Endothelial cell (in vitro differentiated cells): Measurements from ENCODE around the gene LRP3. TPM values are rescaled to one million over a fixed set of nuclear protein-coding genes. Genes with fewer than 3 reads are reported as not detected.
"Not testable (repeated sequence)": the region's sequence is repeated elsewhere in the genome, so short reads cannot be mapped to it uniquely, and the experiment has no call there.

Source experiments
- DNase-seq: peaks from one replicate; pipeline ENCODE4 v3.0.0; 2021; ENCODE audit warnings: low spot score
- H3K27ac Mint-ChIP-seq: one replicate; pipeline ENCODE4 v1.8.0; 2021; ENCODE audit warnings: mixed read lengths, inconsistent platforms; ENCODE audit not compliant: unreplicated experiment
- H3K27me3 Mint-ChIP-seq: one replicate; pipeline ENCODE4 v1.8.0; 2021; ENCODE audit warnings: mild to moderate bottlenecking, moderate library complexity, mixed read lengths, inconsistent platforms; ENCODE audit not compliant: unreplicated experiment
- H3K36me3 Mint-ChIP-seq: one replicate; pipeline ENCODE4 v1.8.0; 2021; ENCODE audit warnings: mild to moderate bottlenecking, low read depth, mixed read lengths, inconsistent platforms; ENCODE audit not compliant: unreplicated experiment
- H3K4me1 Mint-ChIP-seq: one replicate; pipeline ENCODE4 v1.8.0; 2021; ENCODE audit warnings: mild to moderate bottlenecking, mixed read lengths, inconsistent platforms; ENCODE audit not compliant: unreplicated experiment
- H3K4me3 Mint-ChIP-seq: one replicate; pipeline ENCODE4 v1.8.0; 2021; ENCODE audit warnings: mild to moderate bottlenecking, mixed read lengths, inconsistent platforms; ENCODE audit not compliant: unreplicated experiment
- H3K9me3 Mint-ChIP-seq: one replicate; pipeline ENCODE4 v1.8.0; 2021; ENCODE audit warnings: mixed read lengths, inconsistent platforms; ENCODE audit not compliant: unreplicated experiment
- CTCF ChIP-seq: fragments of 200-600 bp; sonication (generic); IDR thresholded peaks from one replicate; pipeline ENCODE4 v1.5.0; 2021; ENCODE audit warnings: antibody characterized with exemption; ENCODE audit not compliant: unreplicated experiment
- total RNA-seq: library from RNA; stranded (reverse); fragmentation: NEBNext Ultra II Directional; extraction: Animal tissue kit (Norgen Biotek cat#: 25700); gene quantifications from one replicate; pipeline ENCODE4 v1.2.1, GENCODE V29; 2021; ENCODE audit not compliant: unreplicated experiment

Gene LRP3
- total RNA-seq, 1 donor from 2014 or later: 5.4 TPM

GRCh38 chr19:33220115-33220514 is 26.0 kb downstream of the LRP3 start:
- H3K4me1 Mint-ChIP-seq: peaks cover 3% of the 10 kb centered on the region
- no peak overlapping the region for H3K27ac Mint-ChIP-seq
- no peaks in the 10 kb centered on the region for H3K36me3 Mint-ChIP-seq
- H3K27me3 Mint-ChIP-seq: peaks cover 13% of the 10 kb centered on the region
- no peak overlapping the region for H3K4me3 Mint-ChIP-seq
- DNase-seq: no peak
- TF ChIP-seq CTCF: no peak
- H3K9me3 Mint-ChIP-seq: no peaks in the 10 kb centered on the region

- Mint-ChIP-seq H3K9me3 (no peaks in the 10 kb centered on the region), H3K4me1 (peaks cover 3% of the 10 kb centered on the region), H3K27ac (no peak overlapping the region), H3K27me3 (peaks cover 14% of the 10 kb centered on the region), H3K36me3 (no peaks in the 10 kb centered on the region), H3K4me3 (no peak overlapping the region)
- no peak for DNase-seq
- no peak for TF ChIP-seq CTCF
Measured at GRCh38 chr19:33220735-33221134, 26.6 kb downstream of the LRP3 start.

GRCh38 chr19:33221638-33222037 is 27.5 kb downstream of the LRP3 start:
- no peak overlapping the region for H3K27ac Mint-ChIP-seq
- DNase-seq: no peak
- no peak overlapping the region for H3K4me3 Mint-ChIP-seq
- H3K4me1 Mint-ChIP-seq: peaks cover 7% of the 10 kb centered on the region
- no peak for TF ChIP-seq CTCF
- peaks cover 14% of the 10 kb centered on the region for H3K27me3 Mint-ChIP-seq
- no peaks in the 10 kb centered on the region for H3K9me3 Mint-ChIP-seq
- H3K36me3 Mint-ChIP-seq: peaks cover 3% of the 10 kb centered on the region

- peaks cover 15% of the 10 kb centered on the region for H3K27me3 Mint-ChIP-seq
Measured at GRCh38 chr19:33222255-33222654, 28.1 kb downstream of the LRP3 start.

GRCh38 chr19:33224694-33225457 is 30.7 kb downstream of the LRP3 start:
- no peak for TF ChIP-seq CTCF
- Mint-ChIP-seq H3K4me3 (no peak overlapping the region), H3K9me3 (no peaks in the 10 kb centered on the region), H3K27me3 (peaks cover 22% of the 10 kb centered on the region), H3K27ac (peak overlapping the region; percentile 42), H3K4me1 (peaks cover 7% of the 10 kb centered on the region), H3K36me3 (peaks cover 3% of the 10 kb centered on the region)
- DNase-seq: no peak

More at GRCh38 chr19:33222255-33222654, 28.1 kb downstream of the LRP3 start:
- H3K27ac Mint-ChIP-seq, DNase-seq, H3K4me1 Mint-ChIP-seq, H3K36me3 Mint-ChIP-seq, H3K9me3 Mint-ChIP-seq, H3K4me3 Mint-ChIP-seq: not testable (repeated sequence)
